ENCODE results near the gene AHCY.
"Not testable (repeated sequence)": the region's sequence is repeated elsewhere in the genome, so short reads cannot be mapped to it uniquely, and the experiment has no call there.

DNA sequence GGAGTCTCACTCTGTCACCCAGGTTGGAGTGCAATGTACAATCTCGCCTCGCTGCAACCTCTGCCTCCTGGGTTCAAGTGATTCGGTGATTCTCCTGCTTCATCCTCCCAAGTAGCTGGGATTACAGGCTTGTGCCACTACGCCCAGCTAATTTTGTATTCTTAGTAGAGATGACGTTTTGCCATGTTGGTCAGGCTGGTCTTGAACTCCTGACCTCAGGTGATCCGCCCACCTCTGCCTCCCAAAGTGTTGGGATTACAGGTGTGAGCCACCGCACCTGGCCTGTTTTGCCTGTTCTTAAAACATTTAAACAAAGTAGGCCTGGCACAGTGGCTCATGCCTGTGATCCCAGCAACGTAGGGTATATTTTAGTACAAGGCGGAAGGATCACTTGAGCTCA, 38.0 kb upstream of the AHCY start:
- TF ChIP-seq, protein P1, sequence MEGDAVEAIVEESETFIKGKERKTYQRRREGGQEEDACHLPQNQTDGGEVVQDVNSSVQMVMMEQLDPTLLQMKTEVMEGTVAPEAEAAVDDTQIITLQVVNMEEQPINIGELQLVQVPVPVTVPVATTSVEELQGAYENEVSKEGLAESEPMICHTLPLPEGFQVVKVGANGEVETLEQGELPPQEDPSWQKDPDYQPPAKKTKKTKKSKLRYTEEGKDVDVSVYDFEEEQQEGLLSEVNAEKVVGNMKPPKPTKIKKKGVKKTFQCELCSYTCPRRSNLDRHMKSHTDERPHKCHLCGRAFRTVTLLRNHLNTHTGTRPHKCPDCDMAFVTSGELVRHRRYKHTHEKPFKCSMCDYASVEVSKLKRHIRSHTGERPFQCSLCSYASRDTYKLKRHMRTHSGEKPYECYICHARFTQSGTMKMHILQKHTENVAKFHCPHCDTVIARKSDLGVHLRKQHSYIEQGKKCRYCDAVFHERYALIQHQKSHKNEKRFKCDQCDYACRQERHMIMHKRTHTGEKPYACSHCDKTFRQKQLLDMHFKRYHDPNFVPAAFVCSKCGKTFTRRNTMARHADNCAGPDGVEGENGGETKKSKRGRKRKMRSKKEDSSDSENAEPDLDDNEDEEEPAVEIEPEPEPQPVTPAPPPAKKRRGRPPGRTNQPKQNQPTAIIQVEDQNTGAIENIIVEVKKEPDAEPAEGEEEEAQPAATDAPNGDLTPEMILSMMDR (IDR thresholded peaks at IDR 0.05): not testable (repeated sequence)
- TF ChIP-seq POLR2A, POLR2AphosphoS5 (IDR thresholded peaks at IDR 0.05): not testable (repeated sequence)

Data from breast epithelium (tissue), 3 donors.